ENCODE data around the gene EIF1AD.
"Not testable (repeated sequence)": the region's sequence is repeated elsewhere in the genome, so short reads cannot be mapped to it uniquely, and the experiment has no call there.

EIF1AD gene

GRCh38 chr11:66014804-66015453 lies 13.0 kb upstream of the EIF1AD start:
- TF ChIP-seq, protein P1, sequence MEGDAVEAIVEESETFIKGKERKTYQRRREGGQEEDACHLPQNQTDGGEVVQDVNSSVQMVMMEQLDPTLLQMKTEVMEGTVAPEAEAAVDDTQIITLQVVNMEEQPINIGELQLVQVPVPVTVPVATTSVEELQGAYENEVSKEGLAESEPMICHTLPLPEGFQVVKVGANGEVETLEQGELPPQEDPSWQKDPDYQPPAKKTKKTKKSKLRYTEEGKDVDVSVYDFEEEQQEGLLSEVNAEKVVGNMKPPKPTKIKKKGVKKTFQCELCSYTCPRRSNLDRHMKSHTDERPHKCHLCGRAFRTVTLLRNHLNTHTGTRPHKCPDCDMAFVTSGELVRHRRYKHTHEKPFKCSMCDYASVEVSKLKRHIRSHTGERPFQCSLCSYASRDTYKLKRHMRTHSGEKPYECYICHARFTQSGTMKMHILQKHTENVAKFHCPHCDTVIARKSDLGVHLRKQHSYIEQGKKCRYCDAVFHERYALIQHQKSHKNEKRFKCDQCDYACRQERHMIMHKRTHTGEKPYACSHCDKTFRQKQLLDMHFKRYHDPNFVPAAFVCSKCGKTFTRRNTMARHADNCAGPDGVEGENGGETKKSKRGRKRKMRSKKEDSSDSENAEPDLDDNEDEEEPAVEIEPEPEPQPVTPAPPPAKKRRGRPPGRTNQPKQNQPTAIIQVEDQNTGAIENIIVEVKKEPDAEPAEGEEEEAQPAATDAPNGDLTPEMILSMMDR (IDR thresholded peaks at IDR 0.05; ENCODE audit: low read depth, low read length, missing control alignments) = no peak
- no peak overlapping the region for H3K4me3 ChIP-seq (replicated peaks; ENCODE audit: low read depth, low read length)
- no peak for DNase-seq (ENCODE audit: extremely low read depth, low read depth)

DNA sequence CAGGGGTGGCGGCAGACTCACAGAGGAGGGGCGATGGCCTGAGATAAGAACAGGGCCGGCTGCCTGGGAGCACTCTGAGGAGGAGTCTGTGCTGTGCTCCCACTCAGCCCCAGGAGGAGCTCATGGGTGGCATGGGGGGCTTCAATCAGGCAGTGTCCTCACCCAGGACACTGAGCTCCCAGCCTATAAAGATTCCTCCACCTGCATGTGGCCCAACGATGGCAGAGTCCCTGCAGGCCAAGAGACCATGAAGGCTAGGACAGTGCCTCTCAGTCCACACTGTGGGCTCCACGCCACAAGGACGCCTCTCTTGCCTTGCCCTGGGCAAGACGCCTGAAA lies 11.8 kb upstream of the EIF1AD start:
- no peak overlapping the region for H3K4me3 ChIP-seq (replicated peaks; ENCODE audit: low read depth, low read length)
- TF ChIP-seq, protein P1 (IDR thresholded peaks at IDR 0.05; ENCODE audit: low read depth, low read length, missing control alignments) = no peak
- DNase-seq (ENCODE audit: extremely low read depth, low read depth) = no peak

- TF ChIP-seq, protein P1 (IDR thresholded peaks at IDR 0.05; ENCODE audit: low read depth, low read length, missing control alignments) = no peak
- no peak for DNase-seq (ENCODE audit: extremely low read depth, low read depth)
- no peak overlapping the region for H3K4me3 ChIP-seq (replicated peaks; ENCODE audit: low read depth, low read length)
Observed at GRCh38 chr11:66012946-66013761, 11.2 kb upstream of the EIF1AD start.

DNA sequence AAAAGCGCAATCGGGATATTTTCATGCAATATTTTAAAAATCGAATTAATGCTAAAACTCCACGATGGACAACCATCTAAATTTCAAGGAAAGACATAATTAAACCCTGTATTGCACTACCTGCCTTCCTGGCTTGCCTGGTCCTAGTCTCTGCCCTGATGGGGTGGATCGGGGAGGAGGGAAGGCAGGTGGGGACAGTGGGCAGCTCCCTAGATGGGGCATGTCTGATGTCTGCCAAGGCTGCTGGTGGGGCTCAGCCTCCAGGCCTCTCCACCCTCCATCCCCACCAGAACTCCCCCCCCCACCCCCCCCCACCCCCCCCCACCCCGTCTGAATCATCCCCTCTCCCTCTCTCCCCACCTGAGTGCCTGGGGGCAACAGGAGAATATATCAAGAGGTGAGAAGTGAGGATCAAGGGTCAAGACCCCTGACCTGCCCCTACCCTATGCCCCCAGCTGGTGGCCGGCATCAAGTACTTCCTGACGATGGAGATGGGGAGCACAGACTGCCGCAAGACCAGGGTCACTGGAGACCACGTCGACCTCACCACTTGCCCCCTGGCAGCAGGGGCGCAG lies 10.5 kb upstream of the EIF1AD start:
- DNase-seq (ENCODE audit: extremely low read depth, low read depth) = no peak
- TF ChIP-seq, protein P1 (IDR thresholded peaks at IDR 0.05; ENCODE audit: low read depth, low read length, missing control alignments) = no peak
- H3K4me3 ChIP-seq (replicated peaks; ENCODE audit: low read depth, low read length) = no peak overlapping the region

GRCh38 chr11:66011785-66012303 lies 9.9 kb upstream of the EIF1AD start, which contains the start of gene CST6:
CST6 (plus strand) TSS chr11:66012008; CDS start chr11:66012045, 37 bp downstream.
- TF ChIP-seq, protein P1 (IDR thresholded peaks at IDR 0.05; ENCODE audit: low read depth, low read length, missing control alignments) = no peak
- H3K4me3 ChIP-seq (replicated peaks; ENCODE audit: low read depth, low read length) = no peak within 1 kb of the TSS
- DNase-seq (ENCODE audit: extremely low read depth, low read depth) = no peak

DNA sequence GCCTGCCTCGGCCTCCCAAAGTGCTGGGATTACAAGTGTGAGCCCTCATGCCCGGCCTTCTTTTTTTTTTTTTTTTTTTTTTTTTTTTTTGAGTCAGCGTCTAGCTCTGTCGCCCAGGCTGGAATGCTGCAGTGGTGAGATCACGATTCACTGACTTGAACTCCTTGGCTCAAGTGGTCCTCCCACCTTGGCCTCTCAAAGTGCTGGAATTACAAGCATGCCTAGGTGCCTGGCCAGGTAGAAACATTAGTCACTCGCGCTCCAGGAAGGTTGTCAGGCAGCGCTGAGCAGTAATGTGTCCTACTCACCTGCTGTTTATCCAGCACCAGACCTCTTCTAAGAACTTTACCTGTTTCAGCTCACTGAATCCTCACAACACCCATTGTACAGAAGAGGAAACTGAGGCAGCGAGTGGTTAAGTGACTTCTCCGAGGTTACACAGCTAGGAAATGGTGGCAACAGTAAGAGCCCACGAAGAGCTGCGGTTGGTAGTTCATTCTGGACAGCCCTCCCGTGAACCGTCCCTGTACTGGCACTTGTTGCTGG lies 9.4 kb upstream of the EIF1AD start:
- DNase-seq (ENCODE audit: extremely low read depth, low read depth) = no peak
- no peak overlapping the region for H3K4me3 ChIP-seq (replicated peaks; ENCODE audit: low read depth, low read length)
- TF ChIP-seq, protein P1 (IDR thresholded peaks at IDR 0.05; ENCODE audit: low read depth, low read length, missing control alignments) = no peak

- not testable (repeated sequence) for H3K4me3 ChIP-seq (replicated peaks; ENCODE audit: low read depth, low read length); DNase-seq (ENCODE audit: extremely low read depth, low read depth)
Observed at GRCh38 chr11:66010036-66010435, 8.1 kb upstream of the EIF1AD start.
